HCT116 (cell line): Measurements from ENCODE around the gene PTPN13. TPM values are rescaled to one million over a fixed set of nuclear protein-coding genes. Genes with fewer than 3 reads are reported as not detected.

ENCODE experiments used
- ATAC-seq: fragments of 200-7000 bp; cut with Tn5 transposase; 2 replicates; pipeline ENCODE4 v1.9.1; 2020; ENCODE audit warnings: mild to moderate bottlenecking, moderate library complexity
- BruUV-seq: library from RNA; stranded (reverse); fragments of 400-500 nt; replicated peaks from 2 replicates; lab custom pipeline; 2021; lab: Mats Ljungman, UMichigan
- CTCF ChIA-PET: fragments of 300-600 bp; sonication (Branson Sonifier 250); formaldehyde crosslinking; loops from one replicate; lab custom pipeline; 2021; ENCODE audit warnings: antibody characterized with exemption; lab: Charles Lee
- POLR2A ChIA-PET: fragments of 300-600, 350-600 bp; sonication (Branson Sonifier 250); formaldehyde crosslinking; loops from one replicate; lab custom pipeline; 2021; ENCODE audit warnings: antibody characterized with exemption; lab: Charles Lee
- RAD21 ChIA-PET, 2 experiments: fragments of 300-600 bp; sonication (Branson Sonifier 250); formaldehyde crosslinking; loops; one replicate each; lab custom pipeline; 2023; ENCODE audit warnings: low total read pairs in 2 of 2; ENCODE audit not compliant: uncharacterized antibody in 2 of 2, unreplicated experiment in 2 of 2, low non-redundant PET in 1 of 2; lab: Charles Lee
- DNase-seq: peaks from one replicate; pipeline ENCODE4 v3.0.0-alpha.2; 2010; ENCODE audit warnings: low read depth, low spot score
- H2AFZ ChIP-seq: fragments of 200-600 bp; shearing (Covaris generic), sonication (generic); 2 replicates; pipeline ENCODE4 v1.6.1; 2017; ENCODE audit warnings: low read depth, mixed run types, mixed read lengths, antibody characterized with exemption, low read length; ENCODE audit not compliant: poor library complexity, severe bottlenecking
- H3K27ac ChIP-seq: 2 replicates; pipeline ENCODE4 v1.5.1; 2012; ENCODE audit warnings: low read depth, low read length
- H3K27me3 ChIP-seq: fragments of 200-600 bp; sonication (generic); 2 replicates; pipeline ENCODE4 v1.6.1; 2016; ENCODE audit warnings: mixed run types, low read length, mixed read lengths; ENCODE audit not compliant: insufficient read depth
- H3K36me3 ChIP-seq, 2 experiments: fragments of 200-500 bp in 1 of 2; fragments of 200-600 bp in 1 of 2; sonication (Bioruptor generic) in 1 of 2; sonication (generic) in 1 of 2; 2 replicates each; pipeline versions ENCODE4 v1.5.1 to v1.6.1; 2014 to 2016; ENCODE audit warnings: low read length in 2 of 2, inconsistent platforms in 1 of 2, mixed read lengths in 1 of 2, mixed run types in 1 of 2; ENCODE audit not compliant: insufficient read depth in 2 of 2, control insufficient read depth in 1 of 2
- H3K4me1 ChIP-seq, 2 experiments: fragments of 200-600 bp in 1 of 2; sonication (generic) in 1 of 2; 2 replicates each; pipeline versions ENCODE4 v1.5.1 to v1.6.1; 2012 to 2017; ENCODE audit warnings: low read length in 2 of 2, inconsistent platforms in 1 of 2, mild to moderate bottlenecking in 1 of 2, mixed read lengths in 1 of 2, mixed run types in 1 of 2, moderate library complexity in 1 of 2; ENCODE audit not compliant: insufficient read depth in 2 of 2, control insufficient read depth in 1 of 2
- H3K4me2 ChIP-seq: fragments of 200-600 bp; sonication (generic); 2 replicates; pipeline ENCODE4 v1.6.1; 2017; ENCODE audit warnings: mixed run types, low read length, mixed read lengths
- H3K4me3 ChIP-seq, 2 experiments: fragments of 200-600 bp in 1 of 2; sonication (generic) in 1 of 2; replicated peaks in 1 of 2; 2 replicates each; pipeline ENCODE4 v1.5.1; 2011 to 2016; ENCODE audit warnings: low read length in 2 of 2, control low read depth in 1 of 2, low read depth in 1 of 2, mild to moderate bottlenecking in 1 of 2, mixed read lengths in 1 of 2, mixed run types in 1 of 2
- H3K79me2 ChIP-seq: fragments of 200-600 bp; sonication (generic); 2 replicates; pipeline ENCODE4 v1.6.1; 2017; ENCODE audit warnings: mild to moderate bottlenecking, mixed run types, low read length, moderate library complexity, mixed read lengths; ENCODE audit not compliant: insufficient read depth
- H3K9ac ChIP-seq: fragments of 200-600 bp; sonication (generic); 2 replicates; pipeline ENCODE4 v1.6.1; 2016; ENCODE audit warnings: low read length, mixed read lengths
- H3K9me2 ChIP-seq: fragments of 200-600 bp; sonication (generic), shearing (Covaris generic); 2 replicates; pipeline ENCODE4 v1.6.1; 2017; ENCODE audit warnings: mixed run types, mild to moderate bottlenecking, moderate library complexity; ENCODE audit not compliant: insufficient read depth
- H3K9me3 ChIP-seq, 2 experiments: fragments of 200-500 bp in 1 of 2; fragments of 200-600 bp in 1 of 2; sonication (Bioruptor generic) in 1 of 2; sonication (generic) in 1 of 2; 2 replicates each; pipeline ENCODE4 v1.6.1; 2014 to 2017; ENCODE audit warnings: low read length in 2 of 2, mixed read lengths in 2 of 2, inconsistent platforms in 1 of 2, low read depth in 1 of 2, mild to moderate bottlenecking in 1 of 2, mixed run types in 1 of 2, moderate library complexity in 1 of 2; ENCODE audit not compliant: control insufficient read depth in 1 of 2, insufficient read depth in 1 of 2
- H4K20me1 ChIP-seq: fragments of 200-600 bp; sonication (generic), shearing (Covaris generic); 2 replicates; pipeline ENCODE4 v1.6.1; 2017; ENCODE audit warnings: mixed run types, mild to moderate bottlenecking, moderate library complexity; ENCODE audit not compliant: insufficient read depth
- ATF3 ChIP-seq: IDR thresholded peaks from 2 replicates; pipeline ENCODE4 v1.6.1; 2012
- CBX3 ChIP-seq: IDR thresholded peaks from 2 replicates; pipeline ENCODE4 v1.6.1; 2012; ENCODE audit warnings: low read depth
- CEBPB ChIP-seq: IDR thresholded peaks from 2 replicates; pipeline ENCODE4 v1.6.1; 2012; ENCODE audit warnings: low read depth
- EGR1 ChIP-seq: IDR thresholded peaks from 2 replicates; pipeline ENCODE4 v1.6.1; 2012; ENCODE audit warnings: low read depth
- ELF1 ChIP-seq: IDR thresholded peaks from 2 replicates; pipeline ENCODE4 v1.6.1; 2012; ENCODE audit warnings: low read depth, borderline replicate concordance
- FOSL1 ChIP-seq: IDR thresholded peaks from 2 replicates; pipeline ENCODE4 v1.6.1; 2012; ENCODE audit warnings: low read depth
- MAX ChIP-seq: IDR thresholded peaks from 2 replicates; pipeline ENCODE4 v1.6.1; 2012
- POLR2A ChIP-seq: IDR thresholded peaks from 2 replicates; pipeline ENCODE4 v1.7.0; 2011; ENCODE audit warnings: borderline replicate concordance; ENCODE audit not compliant: insufficient read depth, insufficient read length; ENCODE audit errors: extremely low read depth
- POLR2AphosphoS5 ChIP-seq: IDR thresholded peaks from 2 replicates; pipeline ENCODE4 v1.6.1; 2011; ENCODE audit warnings: mild to moderate bottlenecking, low read depth, low read length, moderate library complexity
- SIN3A ChIP-seq: IDR thresholded peaks from 2 replicates; pipeline ENCODE4 v1.6.1; 2012; ENCODE audit warnings: low read depth
- SP1 ChIP-seq: IDR thresholded peaks from 2 replicates; pipeline ENCODE4 v1.6.1; 2012; ENCODE audit warnings: low read depth
- TCF7L2 ChIP-seq: IDR thresholded peaks from 2 replicates; pipeline ENCODE4 v1.7.0; 2011; ENCODE audit warnings: borderline replicate concordance, inconsistent platforms; ENCODE audit not compliant: insufficient read depth, insufficient read length; ENCODE audit errors: extremely low read depth
- ZFX ChIP-seq: fragments of 450-650 bp; IDR thresholded peaks from 2 replicates; pipeline ENCODE4 v1.6.1; 2017
- ZNF274 ChIP-seq: fragments of 200-500 bp; sonication (Bioruptor generic); IDR thresholded peaks from 2 replicates; pipeline ENCODE4 v1.6.1; 2014; ENCODE audit warnings: mild to moderate bottlenecking, low read depth, low read length, inconsistent platforms
- intact Hi-C: fragments of 100-400 bp; cut with micrococcal nuclease; formaldehyde crosslinking; loops from 2 replicates; pipeline ENCODE4 v1.10.0; 2022
- total RNA-seq: library from RNA; stranded (reverse); gene quantifications from one replicate; pipeline ENCODE4 v1.2.1, GENCODE V29; 2021; ENCODE audit not compliant: unreplicated experiment

The PTPN13 gene
- total RNA-seq, 1 experiment from 2014 or later: 14.6 TPM

GRCh38 chr4:86661418-86661817 lies 67.3 kb downstream of the PTPN13 start (continued):
- no peak for TF ChIP-seq TCF7L2
- TF ChIP-seq CBX3: no peak
- TF ChIP-seq ZNF274: no peak
- no peak for TF ChIP-seq CEBPB
- TF ChIP-seq SIN3A: no peak

- no peak for DNase-seq
- CTCF ChIA-PET: no interaction called here
- intact Hi-C loops: no loop called here
Measured at GRCh38 chr4:86664959-86665358, 70.8 kb downstream of the PTPN13 start.

GRCh38 chr4:86670298-86670697 lies 76.2 kb downstream of the PTPN13 start:
- RAD21 ChIA-PET: no interaction called here

More at GRCh38 chr4:86664959-86665358, 70.8 kb downstream of the PTPN13 start:
- no peaks in the 10 kb centered on the region for H4K20me1 ChIP-seq
- H2AFZ ChIP-seq: no peak overlapping the region
- no peak overlapping the region for H3K4me3 ChIP-seq
- ATAC-seq: no peak
- no peak overlapping the region for H3K4me2 ChIP-seq
- TF ChIP-seq CBX3: no peak
- TF ChIP-seq FOSL1: no peak
- no peaks in the 10 kb centered on the region for H3K36me3 ChIP-seq
- H3K9ac ChIP-seq: no peak overlapping the region
- POLR2A ChIA-PET: no interaction called here
- H3K4me1 ChIP-seq: no peaks in the 10 kb centered on the region
- H3K9me2 ChIP-seq: no peaks in the 10 kb centered on the region
- H3K9me3 ChIP-seq: no peaks in the 10 kb centered on the region
- H3K27ac ChIP-seq: no peak overlapping the region
- no TSS peak for BruUV-seq
- H3K27me3 ChIP-seq: no peaks in the 10 kb centered on the region
- no peaks in the 10 kb centered on the region for H3K79me2 ChIP-seq
- RAD21 ChIA-PET: no interaction called here

More at GRCh38 chr4:86670298-86670697, 76.2 kb downstream of the PTPN13 start:
- no peaks in the 10 kb centered on the region for H3K9me3 ChIP-seq
- peak overlapping the region; percentile 11; the same call in 1 of the 2 replicates for H3K4me2 ChIP-seq
- H2AFZ ChIP-seq: no peak overlapping the region
- no peak overlapping the region for H3K9ac ChIP-seq
- H3K4me3 ChIP-seq: no peak overlapping the region
- no peaks in the 10 kb centered on the region for H3K36me3 ChIP-seq
- intact Hi-C loops: no loop called here
- H3K9me2 ChIP-seq: 0 out of 2 replicates have a peak, but pooled peaks cover 3% of the 10 kb centered on the region
- no peaks in the 10 kb centered on the region for H3K4me1 ChIP-seq
- no peak for DNase-seq
- H4K20me1 ChIP-seq: no peaks in the 10 kb centered on the region
- CTCF ChIA-PET: interaction anchor here (1.5 kb wide), 1 partner anchor 174 kb away, joined by 3 read pairs; no protein-coding TSS in a partner anchor
- POLR2A ChIA-PET: no interaction called here
- H3K27ac ChIP-seq: no peak overlapping the region
- H3K27me3 ChIP-seq: no peaks in the 10 kb centered on the region
- no peak for ATAC-seq
- no peak for TF ChIP-seq MAX
- no peak for TF ChIP-seq SP1
- no peak for TF ChIP-seq ELF1
- TF ChIP-seq ATF3: no peak
- no peak for TF ChIP-seq CEBPB
- TF ChIP-seq ZFX: no peak
- no peak for TF ChIP-seq CBX3
- no peak for TF ChIP-seq EGR1
- TF ChIP-seq POLR2AphosphoS5: no peak
- no peak for TF ChIP-seq POLR2A
- TF ChIP-seq, all 23 proteins: peak for 0
- no peaks in the 10 kb centered on the region for H3K79me2 ChIP-seq
- no TSS peak for BruUV-seq
